Ishikawa (cell line): Measurements from ENCODE around the gene CACNG5.

ENCODE experiments used
- CEBPB ChIP-seq: IDR thresholded peaks from 2 replicates; pipeline ENCODE4 v1.6.1; 2012
- CREB1 ChIP-seq: IDR thresholded peaks from 2 replicates; pipeline ENCODE4 v1.6.1; 2012; ENCODE audit warnings: low read depth
- EGR1 ChIP-seq: IDR thresholded peaks from 2 replicates; pipeline ENCODE4 v1.6.1; 2012
- EP300 ChIP-seq: IDR thresholded peaks from 2 replicates; pipeline ENCODE4 v1.6.1; 2012; ENCODE audit warnings: borderline replicate concordance
- FOXM1 ChIP-seq: IDR thresholded peaks from 2 replicates; pipeline ENCODE4 v1.6.1; 2012; ENCODE audit warnings: low read depth, borderline replicate concordance
- MAX ChIP-seq: IDR thresholded peaks from 2 replicates; pipeline ENCODE4 v1.6.1; 2012
- NFIC ChIP-seq: IDR thresholded peaks from 2 replicates; pipeline ENCODE4 v1.6.1; 2012
- RAD21 ChIP-seq: IDR thresholded peaks from 2 replicates; pipeline ENCODE4 v1.6.1; 2012; ENCODE audit warnings: low read depth
- TAF1 ChIP-seq: IDR thresholded peaks from 2 replicates; pipeline ENCODE4 v1.6.1; 2012; ENCODE audit warnings: low read depth, mild to moderate bottlenecking
- TCF12 ChIP-seq: IDR thresholded peaks from 2 replicates; pipeline ENCODE4 v1.6.1; 2012; ENCODE audit warnings: low read depth
- TEAD4 ChIP-seq: IDR thresholded peaks from 2 replicates; pipeline ENCODE4 v1.6.1; 2012
- YY1 ChIP-seq: IDR thresholded peaks from 2 replicates; pipeline ENCODE4 v1.6.1; 2012; ENCODE audit warnings: low read depth
- ZBTB7A ChIP-seq: IDR thresholded peaks from 2 replicates; pipeline ENCODE4 v1.6.1; 2012; ENCODE audit warnings: low read depth
- TF ChIP-seq, protein P1 (sequence below): IDR thresholded peaks from 2 replicates; pipeline ENCODE4 v1.6.1; 2012; ENCODE audit warnings: low read depth, mild to moderate bottlenecking
- TF ChIP-seq, protein P2 (sequence below): IDR thresholded peaks from 2 replicates; pipeline ENCODE4 v1.6.1; 2012

The CACNG5 gene

DNA sequence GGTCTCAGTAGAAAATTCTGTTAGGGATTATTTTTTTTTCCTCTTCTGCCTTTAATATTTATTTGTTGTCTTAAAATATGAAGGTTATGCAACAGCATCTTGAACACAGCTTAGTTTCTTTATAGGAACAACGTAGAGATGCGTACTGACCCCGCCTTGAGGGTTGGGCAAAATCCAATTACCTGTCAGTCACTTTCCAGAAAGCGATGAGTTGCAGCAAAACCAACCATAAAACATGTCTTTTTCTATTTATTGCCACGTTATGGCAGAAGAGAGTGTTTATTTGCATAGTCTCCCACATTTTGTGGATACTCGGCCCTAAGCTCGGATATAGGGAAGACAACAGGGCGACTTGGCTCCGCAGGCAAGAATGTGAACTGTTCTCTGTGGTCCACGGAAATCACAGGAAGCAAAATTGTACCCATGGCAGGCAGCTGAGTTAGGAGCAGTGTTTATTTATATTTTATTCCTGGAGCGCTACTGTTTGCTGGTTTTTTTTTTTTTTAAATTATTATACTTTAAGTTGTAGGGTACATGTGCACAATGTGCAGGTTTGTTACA is 44.3 kb upstream of the CACNG5 start:
- no peak for TF ChIP-seq TEAD4
- no peak for TF ChIP-seq NFIC
- no peak for TF ChIP-seq CREB1
- TF ChIP-seq MAX = no peak
- no peak for TF ChIP-seq YY1
- TF ChIP-seq ZBTB7A = no peak
- TF ChIP-seq, protein P1, sequence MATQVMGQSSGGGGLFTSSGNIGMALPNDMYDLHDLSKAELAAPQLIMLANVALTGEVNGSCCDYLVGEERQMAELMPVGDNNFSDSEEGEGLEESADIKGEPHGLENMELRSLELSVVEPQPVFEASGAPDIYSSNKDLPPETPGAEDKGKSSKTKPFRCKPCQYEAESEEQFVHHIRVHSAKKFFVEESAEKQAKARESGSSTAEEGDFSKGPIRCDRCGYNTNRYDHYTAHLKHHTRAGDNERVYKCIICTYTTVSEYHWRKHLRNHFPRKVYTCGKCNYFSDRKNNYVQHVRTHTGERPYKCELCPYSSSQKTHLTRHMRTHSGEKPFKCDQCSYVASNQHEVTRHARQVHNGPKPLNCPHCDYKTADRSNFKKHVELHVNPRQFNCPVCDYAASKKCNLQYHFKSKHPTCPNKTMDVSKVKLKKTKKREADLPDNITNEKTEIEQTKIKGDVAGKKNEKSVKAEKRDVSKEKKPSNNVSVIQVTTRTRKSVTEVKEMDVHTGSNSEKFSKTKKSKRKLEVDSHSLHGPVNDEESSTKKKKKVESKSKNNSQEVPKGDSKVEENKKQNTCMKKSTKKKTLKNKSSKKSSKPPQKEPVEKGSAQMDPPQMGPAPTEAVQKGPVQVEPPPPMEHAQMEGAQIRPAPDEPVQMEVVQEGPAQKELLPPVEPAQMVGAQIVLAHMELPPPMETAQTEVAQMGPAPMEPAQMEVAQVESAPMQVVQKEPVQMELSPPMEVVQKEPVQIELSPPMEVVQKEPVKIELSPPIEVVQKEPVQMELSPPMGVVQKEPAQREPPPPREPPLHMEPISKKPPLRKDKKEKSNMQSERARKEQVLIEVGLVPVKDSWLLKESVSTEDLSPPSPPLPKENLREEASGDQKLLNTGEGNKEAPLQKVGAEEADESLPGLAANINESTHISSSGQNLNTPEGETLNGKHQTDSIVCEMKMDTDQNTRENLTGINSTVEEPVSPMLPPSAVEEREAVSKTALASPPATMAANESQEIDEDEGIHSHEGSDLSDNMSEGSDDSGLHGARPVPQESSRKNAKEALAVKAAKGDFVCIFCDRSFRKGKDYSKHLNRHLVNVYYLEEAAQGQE = no peak

DNA sequence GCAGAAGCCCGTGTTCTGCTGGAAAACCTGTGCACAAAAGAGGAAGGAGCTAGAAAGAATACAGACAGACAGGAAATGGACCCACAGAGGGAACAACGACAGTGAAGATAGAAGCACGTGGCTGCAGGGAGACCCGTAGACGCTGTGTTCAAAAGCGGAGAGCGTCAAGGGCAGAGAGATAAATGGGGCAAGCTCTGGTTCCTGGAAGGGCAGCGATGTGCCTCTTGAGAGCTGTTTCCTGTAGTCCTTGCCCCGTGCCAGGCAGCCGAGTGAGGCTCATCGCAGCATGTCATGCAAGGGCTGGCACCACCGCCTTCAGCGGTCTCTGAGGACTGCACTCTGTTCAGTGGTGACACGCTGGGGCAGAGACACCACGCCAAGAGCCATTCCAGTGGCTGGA is 43.6 kb upstream of the CACNG5 start:
- TF ChIP-seq, protein P2, sequence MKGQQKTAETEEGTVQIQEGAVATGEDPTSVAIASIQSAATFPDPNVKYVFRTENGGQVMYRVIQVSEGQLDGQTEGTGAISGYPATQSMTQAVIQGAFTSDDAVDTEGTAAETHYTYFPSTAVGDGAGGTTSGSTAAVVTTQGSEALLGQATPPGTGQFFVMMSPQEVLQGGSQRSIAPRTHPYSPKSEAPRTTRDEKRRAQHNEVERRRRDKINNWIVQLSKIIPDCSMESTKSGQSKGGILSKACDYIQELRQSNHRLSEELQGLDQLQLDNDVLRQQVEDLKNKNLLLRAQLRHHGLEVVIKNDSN = no peak
- TF ChIP-seq TEAD4 (no peak), NFIC (no peak), FOXM1 (no peak)

DNA sequence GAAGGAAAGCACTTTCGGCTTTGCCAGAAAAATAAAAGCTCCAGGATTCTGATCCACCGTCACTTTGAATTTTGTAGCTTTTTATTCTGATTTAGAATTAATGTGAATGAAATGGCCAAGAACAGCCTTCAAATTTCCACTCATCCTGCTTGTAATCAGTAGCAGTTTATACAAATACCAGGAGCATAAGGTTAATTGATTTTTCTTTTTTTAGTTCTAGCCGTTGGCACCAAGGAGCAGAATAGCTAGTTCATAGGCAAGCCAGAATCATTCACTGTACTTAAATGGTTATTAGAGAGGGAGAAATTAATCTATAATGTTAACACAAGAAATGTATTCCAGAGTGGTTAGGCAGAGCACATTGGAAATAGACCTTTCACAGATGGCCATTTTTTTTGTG is 41.1 kb upstream of the CACNG5 start:
- TF ChIP-seq, protein P2 = no peak
- no peak for TF ChIP-seq EGR1
- TF ChIP-seq CEBPB = no peak
- no peak for TF ChIP-seq TAF1
- no peak for TF ChIP-seq EP300
- TF ChIP-seq FOXM1 = no peak
- TF ChIP-seq TCF12 = no peak

DNA sequence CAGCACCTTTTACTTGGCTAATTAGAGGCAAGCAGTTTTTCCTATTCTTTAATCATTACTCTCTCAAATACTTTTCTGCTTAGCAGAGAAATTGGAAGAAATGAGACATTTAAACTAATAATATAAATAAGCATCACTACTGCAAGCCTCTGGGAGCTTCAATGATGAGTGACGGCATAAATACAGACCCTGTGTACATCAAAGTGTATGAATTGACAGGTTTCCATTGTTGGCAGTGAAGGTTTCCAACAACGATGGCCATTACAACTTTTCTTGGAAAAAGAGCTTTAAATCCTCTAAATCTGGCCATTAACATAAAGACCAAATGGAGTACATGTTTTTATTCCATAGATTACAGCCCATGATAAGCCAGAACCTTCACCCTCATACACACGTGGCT is 39.4 kb upstream of the CACNG5 start:
- TF ChIP-seq MAX (no peak), TAF1 (no peak), TCF12 (no peak), EGR1 (no peak), CREB1 (no peak), TEAD4 (no peak), NFIC (no peak), FOXM1 (no peak), YY1 (no peak)
- TF ChIP-seq, protein P1 = no peak
- TF ChIP-seq, protein P2 = no peak

DNA sequence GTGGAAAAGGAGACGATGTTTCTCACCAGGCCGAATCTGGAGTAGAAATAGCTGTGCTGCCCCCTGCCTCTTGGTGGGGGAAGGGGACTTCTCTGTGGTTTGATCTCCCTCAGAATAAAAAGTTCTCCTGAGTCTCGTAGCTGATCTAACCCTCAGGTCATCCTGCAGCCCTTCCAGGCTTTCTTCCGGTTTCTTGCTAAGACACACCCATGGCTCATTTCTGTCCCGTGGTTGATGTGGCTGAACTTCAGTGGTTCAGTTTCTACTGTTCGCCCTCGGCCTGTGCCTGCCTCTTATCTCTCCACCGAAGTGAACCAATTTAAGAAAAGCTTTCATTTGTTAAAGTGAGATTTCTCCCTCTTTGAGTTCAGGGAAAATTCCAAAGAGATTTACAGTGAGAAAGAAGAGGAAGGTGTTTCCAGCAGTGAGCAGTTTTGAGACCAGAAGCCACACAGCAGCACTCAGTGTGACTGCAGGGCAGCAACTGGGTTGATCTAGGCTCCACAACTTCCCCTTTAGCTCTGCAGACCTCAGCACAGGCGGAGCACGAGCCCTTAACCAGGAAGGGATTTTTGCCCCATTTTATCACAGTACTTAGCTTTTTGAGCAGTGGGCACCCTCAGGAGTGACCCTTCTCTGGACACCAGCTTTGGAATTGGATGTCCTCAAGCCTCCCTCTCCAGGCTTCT is 34.9 kb upstream of the CACNG5 start:
- no peak for TF ChIP-seq TCF12
- TF ChIP-seq CEBPB = no peak
- no peak for TF ChIP-seq TEAD4
- no peak for TF ChIP-seq NFIC
- TF ChIP-seq FOXM1 = no peak
- TF ChIP-seq RAD21 = no peak
- TF ChIP-seq, protein P2 = no peak
- no peak for TF ChIP-seq EGR1
- TF ChIP-seq YY1 = no peak
- TF ChIP-seq TAF1 = no peak
- no peak for TF ChIP-seq MAX
- TF ChIP-seq EP300 = no peak
- no peak for TF ChIP-seq ZBTB7A
